GM21423 (cell line): ENCODE data around the gene DGKA.

ENCODE experiments used
- ATAC-seq: cut with Tn5 transposase; IDR thresholded peaks from one replicate; pipeline ENCODE4 v1.9.1; 2021; ENCODE audit warnings: mild to moderate bottlenecking, moderate library complexity; ENCODE audit not compliant: unreplicated experiment

DGKA gene

GRCh38 chr12:55931317-55931779, 386 bp downstream of the DGKA start:
- no peak for ATAC-seq

- no peak for ATAC-seq
These were observed 1.0 kb downstream of the DGKA start for GRCh38 chr12:55931780-55932550.

GRCh38 chr12:55932551-55932910, 1.6 kb downstream of the DGKA start:
- no peak for ATAC-seq

GRCh38 chr12:55933169-55933798, 2.3 kb downstream of the DGKA start:
- no peak for ATAC-seq

GRCh38 chr12:55933799-55934742, 3.1 kb downstream of the DGKA start:
- no peak for ATAC-seq

GRCh38 chr12:55934773-55935172, 3.8 kb downstream of the DGKA start:
- no peak for ATAC-seq

GRCh38 chr12:55935738-55936151, 4.8 kb downstream of the DGKA start:
- no peak for ATAC-seq

GRCh38 chr12:55937981-55938380, 7.0 kb downstream of the DGKA start:
- ATAC-seq, result no peak

GRCh38 chr12:55938826-55939501, 8.0 kb downstream of the DGKA start:
- no peak for ATAC-seq

- peak; percentile 89 for ATAC-seq
These were observed 9.2 kb downstream of the DGKA start for GRCh38 chr12:55940065-55940732.

- ATAC-seq, result no peak
These were observed 11.1 kb downstream of the DGKA start for GRCh38 chr12:55942055-55942454.

- no peak for ATAC-seq
These were observed 11.7 kb downstream of the DGKA start for GRCh38 chr12:55942577-55943136.

- ATAC-seq, result no peak
These were observed 15.6 kb downstream of the DGKA start for GRCh38 chr12:55946553-55946952.

- ATAC-seq, result no peak
These were observed 24.4 kb downstream of the DGKA start for GRCh38 chr12:55955344-55955743.

- ATAC-seq, result no peak
These were observed 25.0 kb downstream of the DGKA start for GRCh38 chr12:55955800-55956508.

GRCh38 chr12:55957106-55957859, 26.3 kb downstream of the DGKA start:
- no peak for ATAC-seq

- ATAC-seq, result no peak
These were observed 32.8 kb downstream of the DGKA start for GRCh38 chr12:55963760-55964159.

- no peak for ATAC-seq
These were observed 34.3 kb downstream of the DGKA start for GRCh38 chr12:55965240-55965639.
